Activated CD8-positive, alpha-beta memory T cell treated with anti-CD3 and anti-CD28 coated beads for 4 hours (primary cell): ENCODE data around the gene ATP5F1D.

ENCODE experiments used
- DNase-seq, 2 donors: peaks; one replicate each; pipeline ENCODE4 v3.0.0-alpha.2; 2020; ENCODE audit warnings: low read depth in 2 of 2

The ATP5F1D gene

DNA sequence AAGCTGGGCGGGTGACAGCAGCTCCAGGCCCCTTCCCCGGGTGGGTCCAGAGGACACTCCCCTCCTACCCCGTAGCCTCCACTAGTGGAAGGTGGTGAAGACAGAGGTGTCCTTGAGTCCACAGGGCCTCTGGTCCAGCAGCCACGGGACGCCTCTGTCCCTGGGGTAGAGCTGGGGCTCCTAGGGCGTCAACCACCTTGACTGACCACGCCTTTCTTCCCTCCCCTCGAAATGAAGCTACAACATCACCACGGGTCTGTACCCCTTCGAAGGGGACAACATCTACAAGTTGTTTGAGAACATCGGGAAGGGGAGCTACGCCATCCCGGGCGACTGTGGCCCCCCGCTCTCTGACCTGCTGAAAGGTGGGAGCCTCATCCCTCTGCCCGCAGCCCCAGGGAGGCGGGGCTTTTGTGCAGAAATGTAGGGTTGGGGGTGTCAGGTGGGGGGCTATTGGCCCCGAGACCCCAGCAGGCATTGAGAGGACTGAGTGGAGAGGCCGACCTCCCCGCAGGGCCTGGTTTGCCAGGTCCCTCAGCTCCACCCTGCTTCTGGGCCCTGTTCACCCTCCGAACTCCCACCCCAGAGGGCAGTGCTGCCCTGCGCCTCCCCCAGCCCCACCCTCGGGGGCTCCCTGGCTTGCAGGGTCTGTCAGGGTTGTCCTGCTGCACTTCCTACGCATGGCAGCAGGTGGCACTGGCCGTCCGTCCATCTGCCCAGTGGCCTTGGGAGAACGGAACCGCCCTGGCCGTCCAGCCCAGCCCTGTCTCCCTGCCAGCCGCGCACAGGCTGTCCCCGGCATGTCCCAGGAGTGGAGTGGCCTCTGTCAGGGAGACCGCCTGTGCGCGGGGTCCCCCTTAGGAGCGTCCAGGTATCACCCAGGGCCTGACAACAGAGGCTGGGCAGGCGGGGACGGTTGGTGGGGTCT, 20.3 kb upstream of the ATP5F1D start:
- no peak for DNase-seq

DNA sequence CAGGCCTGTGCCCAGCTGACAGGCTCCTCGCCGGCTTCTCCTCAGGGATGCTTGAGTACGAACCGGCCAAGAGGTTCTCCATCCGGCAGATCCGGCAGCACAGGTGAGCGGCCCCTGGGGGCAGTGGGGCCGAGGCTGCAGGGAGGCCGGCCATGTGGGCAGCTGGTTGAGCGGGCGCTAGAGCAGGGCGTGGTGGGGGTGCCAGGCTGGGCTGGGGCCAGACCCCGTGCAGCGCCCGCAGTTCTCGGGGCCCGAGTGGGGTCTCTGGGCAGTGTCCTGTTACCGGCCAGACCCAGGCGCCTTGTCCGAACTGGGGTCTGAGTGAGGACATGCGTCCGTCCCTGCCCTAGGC, 19.7 kb upstream of the ATP5F1D start:
- DNase-seq, result no peak

DNA sequence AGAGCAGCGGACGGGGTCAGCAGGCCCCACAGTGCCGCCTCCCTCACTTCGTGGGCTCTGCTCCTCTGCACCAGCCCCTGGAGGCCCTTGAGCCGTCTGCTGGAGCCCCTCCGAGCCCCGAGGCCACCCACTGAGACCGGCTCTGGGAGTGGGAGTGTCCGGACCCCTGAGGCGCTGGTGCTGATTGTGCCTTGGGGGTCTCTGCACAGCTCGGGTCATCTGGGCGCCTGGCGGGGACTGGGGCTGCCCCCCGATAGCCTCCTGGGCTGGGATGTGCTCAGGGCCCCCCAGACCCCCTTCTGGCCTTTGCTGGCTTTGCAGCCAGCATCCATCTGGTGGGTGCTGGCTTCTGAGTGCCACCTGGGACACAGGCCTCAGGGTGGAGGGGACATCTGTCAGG, 19.2 kb upstream of the ATP5F1D start:
- no peak for DNase-seq

DNA sequence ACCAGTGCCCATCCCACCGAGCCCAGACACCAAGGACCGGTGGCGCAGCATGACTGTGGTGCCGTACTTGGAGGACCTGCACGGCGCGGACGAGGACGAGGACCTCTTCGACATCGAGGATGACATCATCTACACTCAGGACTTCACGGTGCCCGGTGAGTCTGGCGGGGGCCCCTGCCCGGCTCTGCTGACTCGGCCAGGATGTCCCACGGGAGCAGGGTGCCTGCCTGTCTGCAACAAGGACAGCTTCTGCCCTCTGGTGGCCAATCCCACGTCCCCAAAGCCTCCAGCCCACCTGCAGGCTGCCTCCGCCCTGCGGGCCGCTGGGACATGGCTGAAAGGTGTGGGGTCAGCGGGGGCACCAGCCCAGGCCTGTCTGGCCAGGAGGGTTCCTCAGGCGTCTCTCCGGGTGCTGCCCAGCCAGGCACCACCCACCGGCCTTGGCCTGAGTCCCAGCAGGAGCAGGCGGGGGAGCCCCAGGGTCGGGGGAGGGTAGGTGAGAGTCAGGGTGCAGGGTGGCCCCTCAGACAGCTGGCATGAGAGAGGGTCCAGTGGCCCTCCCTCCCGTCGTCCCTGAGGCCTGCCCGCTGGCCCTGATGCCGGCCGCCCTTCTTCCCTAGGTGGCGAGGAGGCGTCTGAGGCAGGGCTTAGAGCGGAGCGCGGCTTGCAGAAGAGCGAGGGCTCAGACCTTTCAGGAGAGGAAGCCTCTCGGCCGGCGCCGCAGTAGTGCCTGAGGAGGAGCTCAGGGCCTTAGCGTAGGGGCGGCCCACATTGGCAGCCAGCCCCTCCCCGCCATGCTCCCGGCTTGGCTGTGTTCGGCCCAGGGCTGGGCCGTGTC, 18.3 kb upstream of the ATP5F1D start:
- no peak for DNase-seq

DNA sequence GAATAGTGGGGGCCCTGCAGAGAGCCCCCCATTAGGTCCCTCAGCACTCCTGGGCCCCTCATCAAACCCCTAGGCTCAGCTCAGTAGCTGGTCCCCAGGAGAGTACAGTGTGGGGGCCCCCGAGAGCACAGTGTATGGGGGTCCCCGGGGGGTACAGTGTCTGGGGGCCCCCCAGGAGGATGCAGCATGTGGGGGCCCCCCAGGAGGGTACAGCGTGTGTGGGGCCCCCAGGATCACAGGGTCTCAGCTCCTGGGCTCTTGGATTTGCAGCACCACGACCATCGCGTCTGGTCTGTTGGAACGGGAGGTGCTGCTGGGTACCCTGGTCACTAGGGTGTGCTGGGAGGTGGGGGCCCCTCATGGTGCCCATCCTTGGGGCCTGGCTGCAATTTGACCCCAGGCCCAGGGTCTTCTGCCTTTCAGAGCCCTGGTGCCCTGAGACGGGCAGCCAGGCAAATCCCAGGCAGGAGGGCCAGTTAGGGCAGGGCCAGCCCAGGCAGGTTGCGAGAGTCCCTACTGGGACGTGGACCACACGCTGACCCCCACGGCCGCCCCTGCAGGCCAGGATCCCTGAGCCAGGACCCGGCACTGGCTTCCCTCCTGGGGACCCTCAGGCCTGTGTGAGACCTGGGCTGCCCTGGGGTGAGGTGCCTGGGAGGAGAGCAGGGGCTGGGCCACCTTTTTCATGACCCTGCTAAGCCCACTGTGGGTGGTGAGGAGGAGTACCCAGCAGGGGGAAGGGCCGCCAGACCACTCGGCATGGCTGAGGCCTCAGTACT, 17.3 kb upstream of the ATP5F1D start:
- no peak for DNase-seq

DNA sequence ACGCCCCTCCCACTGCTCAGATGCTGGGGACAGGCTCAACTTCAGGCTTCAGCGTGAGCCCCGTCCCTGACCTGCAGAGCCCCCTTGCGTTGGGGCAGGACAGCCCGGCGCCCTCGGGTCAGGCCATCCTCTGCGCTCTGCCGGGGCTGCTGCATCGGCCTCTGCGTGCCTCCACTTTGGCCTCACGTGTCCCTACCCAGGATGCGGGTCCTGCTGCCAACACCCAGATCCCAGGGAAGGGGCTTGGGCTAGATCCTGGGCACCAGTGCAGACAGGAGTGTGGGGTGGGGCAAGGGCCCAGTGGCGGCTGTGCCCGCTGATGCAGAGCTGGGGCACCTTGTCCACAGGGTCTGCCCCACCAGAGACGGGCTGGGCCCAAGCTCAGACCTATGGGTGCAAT, 16.7 kb upstream of the ATP5F1D start:
- DNase-seq, result no peak

DNA sequence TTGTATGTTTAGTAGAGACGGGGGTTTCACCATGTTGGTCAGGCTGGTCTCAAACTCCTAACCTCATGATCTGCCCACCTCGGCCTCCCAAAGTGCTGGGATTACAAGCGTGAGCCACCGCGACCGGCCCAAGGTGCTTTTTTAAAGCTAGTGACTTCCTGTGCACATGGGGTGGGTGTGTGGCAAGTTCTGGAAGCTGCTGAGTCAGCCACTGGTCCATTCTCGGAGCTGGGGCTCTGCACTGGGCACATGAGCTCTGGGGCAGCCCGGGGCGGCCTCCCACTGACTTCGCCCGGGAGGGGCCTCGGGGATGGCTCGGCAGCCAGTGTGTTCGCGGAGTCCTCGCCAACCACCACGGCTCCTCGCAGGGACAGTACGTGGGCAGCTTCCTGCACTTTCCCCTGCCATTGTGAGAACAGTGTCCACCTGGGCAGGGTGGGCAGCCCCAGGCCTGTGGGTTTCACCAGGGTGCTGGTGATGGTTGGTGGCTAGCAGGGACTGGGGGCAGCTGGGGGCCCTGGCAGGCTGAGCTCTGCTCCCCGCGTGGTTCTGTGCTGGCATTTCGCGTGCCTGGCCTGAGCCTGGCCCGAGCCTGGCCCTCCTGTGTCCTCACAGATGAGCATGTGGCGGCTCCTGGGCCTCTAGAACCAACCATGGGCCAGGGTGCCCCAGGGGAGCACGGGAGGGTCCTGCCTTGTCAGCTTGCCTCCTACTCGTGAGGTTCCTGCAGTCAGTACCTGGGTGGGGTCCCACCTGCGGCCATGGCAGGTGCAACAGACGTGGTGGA, 15.9 kb upstream of the ATP5F1D start:
- no peak for DNase-seq

DNA sequence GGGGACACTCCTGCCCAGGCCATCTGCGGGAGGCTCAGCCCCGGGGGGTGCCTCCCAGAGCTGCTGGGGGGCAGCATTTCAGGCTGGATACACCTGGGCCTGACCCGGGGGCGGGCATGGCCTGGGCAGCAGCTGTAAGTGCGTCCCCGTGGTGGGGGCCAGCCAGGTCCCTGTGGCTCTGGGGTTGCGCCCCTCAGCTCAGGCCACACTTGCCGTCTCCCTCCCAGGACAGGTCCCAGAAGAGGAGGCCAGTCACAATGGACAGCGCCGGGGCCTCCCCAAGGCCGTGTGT, 15.4 kb upstream of the ATP5F1D start:
- no peak for DNase-seq

DNA sequence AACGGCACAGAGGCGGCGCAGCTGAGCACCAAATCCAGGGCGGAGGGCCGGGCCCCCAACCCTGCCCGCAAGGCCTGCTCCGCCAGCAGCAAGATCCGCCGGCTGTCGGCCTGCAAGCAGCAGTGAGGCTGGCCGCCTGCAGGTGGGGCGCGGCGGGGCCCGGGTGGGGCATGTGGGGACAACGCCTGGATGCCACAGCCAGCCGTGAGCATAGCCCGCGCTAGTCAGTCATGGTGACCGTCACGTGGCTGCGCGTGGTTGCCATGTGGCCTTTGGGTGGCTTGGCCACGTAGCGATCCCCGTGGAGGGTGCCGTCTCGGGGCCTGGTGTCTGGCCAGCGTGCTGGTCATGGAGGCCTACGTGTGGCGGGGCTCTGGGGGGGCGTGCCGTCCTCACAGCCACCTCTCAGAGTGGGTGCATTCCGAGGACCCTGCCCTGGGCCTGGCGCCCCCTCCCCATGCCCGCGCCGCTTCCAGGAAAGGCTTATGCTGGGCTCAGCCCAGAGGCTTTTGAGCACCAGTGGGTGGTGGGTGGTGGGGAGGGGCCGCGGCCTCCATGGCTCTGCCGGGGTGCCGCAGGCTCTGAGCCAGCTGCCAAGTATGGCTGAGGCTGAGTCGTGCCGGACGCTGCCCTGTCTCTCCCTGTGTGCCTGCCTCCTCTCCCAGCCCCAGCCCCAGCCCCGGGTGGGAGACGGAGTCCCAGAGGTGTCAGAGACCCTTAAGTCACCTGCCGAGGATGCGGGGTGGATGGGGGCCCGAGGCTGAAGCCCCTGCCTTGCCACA, 14.8 kb upstream of the ATP5F1D start:
- no peak for DNase-seq

DNA sequence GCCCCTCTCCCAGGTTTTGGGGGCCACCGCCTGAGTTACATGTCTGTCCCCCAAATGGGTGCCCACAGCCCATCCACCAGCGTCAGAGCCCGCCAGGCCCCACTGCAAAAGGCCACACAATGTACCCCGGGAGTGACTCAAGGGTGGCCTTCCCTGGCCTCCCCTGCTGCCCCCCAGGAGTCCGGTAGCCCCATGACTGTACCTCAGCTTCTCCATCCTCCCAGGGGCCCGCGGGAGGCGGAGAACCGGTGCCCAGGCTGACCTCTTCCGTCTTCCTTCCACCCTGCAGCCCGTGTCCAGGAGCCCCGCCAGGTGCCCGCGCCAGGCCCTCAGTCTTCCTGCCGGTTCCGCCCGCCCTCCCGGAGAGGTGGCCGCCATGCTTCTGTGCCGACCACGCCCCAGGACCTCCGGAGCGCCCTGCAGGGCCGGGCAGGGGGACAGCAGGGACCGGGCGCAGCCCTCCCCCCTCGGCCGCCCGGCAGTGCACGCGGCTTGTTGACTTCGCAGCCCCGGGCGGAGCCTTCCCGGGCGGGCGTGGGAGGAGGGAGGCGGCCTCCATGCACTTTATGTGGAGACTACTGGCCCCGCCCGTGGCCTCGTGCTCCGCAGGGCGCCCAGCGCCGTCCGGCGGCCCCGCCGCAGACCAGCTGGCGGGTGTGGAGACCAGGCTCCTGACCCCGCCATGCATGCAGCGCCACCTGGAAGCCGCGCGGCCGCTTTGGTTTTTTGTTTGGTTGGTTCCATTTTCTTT, 14.1 kb upstream of the ATP5F1D start:
- no peak for DNase-seq

DNA sequence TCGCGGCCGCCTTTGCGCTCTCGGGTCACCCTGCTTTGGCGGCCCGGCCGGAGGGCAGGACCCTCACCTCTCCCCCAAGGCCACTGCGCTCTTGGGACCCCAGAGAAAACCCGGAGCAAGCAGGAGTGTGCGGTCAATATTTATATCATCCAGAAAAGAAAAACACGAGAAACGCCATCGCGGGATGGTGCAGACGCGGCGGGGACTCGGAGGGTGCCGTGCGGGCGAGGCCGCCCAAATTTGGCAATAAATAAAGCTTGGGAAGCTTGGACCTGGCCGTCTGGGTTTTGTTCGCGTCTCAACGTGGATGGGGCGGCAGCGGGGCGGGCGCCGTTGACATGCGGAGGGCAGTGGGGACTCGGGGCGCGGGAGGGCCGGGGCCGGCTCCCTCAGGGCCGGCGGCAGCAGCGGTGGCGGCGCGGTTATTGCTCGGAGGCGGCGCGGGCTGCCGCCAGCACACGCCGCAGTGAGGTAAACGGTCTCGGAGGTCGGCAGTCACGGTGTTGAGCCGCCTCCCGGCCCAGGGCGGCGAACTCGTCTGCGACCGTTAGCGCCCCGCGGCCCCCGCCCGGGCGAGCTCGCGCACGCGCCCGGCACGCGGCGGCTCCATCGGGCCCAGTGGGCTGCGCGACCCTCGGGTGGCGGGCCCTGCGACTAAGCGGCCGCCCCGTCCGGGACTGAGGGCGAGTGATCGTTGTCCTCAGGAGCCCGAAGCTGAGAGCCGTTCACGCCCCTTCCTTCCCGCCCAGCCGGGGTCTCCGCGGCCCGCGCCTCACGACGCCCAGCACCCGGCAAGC, 13.2 kb upstream of the ATP5F1D start:
- DNase-seq, result no peak

DNA sequence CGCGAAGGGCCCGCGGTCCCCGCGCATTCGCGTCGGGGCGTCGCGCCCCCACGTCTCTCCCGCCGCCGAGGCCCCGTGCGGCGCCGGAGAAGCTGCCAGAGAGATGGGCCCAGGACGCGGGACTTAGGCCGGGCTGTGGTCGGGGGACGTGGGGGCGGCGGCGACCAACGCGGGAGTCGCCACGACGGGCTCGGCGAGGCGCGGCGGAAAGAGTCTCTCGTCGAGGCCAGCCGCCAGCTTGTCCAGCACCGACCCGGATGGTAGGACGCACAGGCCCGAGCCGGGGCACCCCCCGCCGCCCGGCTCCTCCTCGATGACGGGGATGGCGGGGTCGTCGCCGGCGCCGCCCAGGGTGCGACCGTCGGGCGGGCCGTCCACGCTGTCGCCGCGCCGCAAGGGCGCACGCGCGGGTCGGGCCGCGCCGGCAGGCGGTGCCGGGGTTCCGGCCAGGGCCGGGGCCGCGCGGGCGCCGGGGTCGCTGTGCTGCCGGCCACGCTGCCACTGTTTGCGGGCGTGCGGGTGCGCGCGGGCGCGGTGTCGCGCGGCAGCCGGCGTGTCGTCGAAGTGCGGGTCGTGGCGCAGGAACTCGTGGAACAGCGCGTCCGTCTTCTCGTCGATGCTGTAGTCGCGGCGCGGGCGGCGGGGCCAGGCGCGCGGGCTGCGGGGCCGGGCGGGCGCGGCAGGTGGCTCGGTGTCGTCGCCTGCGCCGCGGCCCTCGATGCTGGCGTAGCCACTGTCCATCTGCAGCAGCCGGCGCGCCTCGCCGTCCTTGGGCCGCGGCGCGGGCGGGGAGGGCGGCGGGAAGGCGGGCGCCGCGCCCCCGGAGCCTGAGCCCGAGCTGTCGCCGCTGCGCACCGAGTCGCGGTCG, 12.3 kb upstream of the ATP5F1D start:
- no peak for DNase-seq

DNA sequence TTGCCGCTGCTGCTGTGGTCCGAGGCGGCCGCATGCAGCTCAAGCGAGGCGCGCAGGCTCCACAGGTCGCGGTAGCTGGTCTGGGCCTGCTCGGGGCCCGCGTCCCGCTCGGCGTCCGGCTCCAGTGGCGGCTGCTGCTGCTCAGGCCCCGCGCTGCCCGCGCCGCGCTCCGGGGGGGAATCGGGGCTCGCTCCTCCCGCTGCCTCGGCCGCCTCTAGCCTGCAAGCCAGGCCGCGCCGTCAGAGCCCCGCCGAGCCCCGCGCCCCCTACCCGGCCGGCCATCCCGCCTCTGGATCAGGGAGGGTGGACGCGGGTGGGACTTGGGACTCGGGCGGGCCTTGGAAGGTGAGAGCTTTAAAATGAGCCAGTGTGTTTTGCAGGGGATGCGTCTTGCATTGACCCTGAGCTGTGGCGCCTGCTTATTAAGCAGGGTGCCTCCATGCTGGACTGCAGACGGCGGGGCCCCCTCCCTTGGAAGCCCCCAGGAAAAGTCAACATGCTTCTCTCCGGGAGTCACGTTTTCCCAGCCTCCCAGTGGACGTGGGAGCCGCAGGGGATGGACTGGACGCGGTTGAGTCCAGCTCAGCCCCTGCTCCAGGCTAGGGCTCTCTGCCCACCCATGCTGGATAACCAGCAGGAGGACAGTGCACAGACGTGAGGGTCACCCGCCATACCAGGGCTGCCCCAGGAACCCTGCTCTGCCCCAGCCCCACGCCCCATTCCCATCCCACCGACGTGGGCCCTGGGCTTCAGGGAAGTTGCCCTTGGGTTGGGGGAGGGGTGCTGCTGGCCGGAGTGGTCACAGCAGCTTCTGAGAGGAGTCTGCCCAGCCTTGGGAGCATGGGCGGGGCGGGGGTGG, 11.4 kb upstream of the ATP5F1D start:
- no peak for DNase-seq

DNA sequence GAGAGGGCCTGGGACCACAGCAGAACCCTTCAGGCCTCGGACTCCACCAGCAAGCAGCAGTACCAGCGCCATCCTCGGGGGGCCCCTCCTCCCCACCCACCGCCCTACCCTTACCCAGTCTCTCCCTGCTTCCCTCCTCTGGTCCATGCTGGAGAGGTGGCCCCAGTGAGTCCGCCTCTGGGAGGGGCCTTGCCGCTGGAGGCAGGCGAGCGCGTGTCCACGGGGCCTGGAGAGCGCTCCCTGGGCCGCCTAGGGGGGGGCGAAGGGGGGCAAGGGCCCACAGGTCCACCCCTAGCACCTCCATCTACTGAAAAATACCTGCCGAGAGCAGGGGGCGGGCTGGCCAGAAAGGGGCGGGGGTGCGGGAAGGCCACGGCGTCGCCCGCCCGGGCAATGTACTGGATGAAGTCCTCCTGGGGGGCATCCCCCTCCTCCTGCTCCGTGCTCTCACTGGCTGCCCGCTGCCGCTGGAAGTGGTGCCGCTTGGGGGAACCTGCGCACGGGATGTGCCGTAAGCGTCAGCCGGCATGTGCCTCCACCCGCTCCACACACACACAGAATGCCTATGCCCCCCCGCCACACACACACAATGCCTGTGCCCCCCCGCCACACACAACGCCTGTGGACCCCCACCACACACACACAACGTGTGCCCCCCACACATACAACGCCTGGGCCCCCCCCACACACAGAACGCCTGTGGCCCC, 10.6 kb upstream of the ATP5F1D start:
- DNase-seq, result no peak

DNA sequence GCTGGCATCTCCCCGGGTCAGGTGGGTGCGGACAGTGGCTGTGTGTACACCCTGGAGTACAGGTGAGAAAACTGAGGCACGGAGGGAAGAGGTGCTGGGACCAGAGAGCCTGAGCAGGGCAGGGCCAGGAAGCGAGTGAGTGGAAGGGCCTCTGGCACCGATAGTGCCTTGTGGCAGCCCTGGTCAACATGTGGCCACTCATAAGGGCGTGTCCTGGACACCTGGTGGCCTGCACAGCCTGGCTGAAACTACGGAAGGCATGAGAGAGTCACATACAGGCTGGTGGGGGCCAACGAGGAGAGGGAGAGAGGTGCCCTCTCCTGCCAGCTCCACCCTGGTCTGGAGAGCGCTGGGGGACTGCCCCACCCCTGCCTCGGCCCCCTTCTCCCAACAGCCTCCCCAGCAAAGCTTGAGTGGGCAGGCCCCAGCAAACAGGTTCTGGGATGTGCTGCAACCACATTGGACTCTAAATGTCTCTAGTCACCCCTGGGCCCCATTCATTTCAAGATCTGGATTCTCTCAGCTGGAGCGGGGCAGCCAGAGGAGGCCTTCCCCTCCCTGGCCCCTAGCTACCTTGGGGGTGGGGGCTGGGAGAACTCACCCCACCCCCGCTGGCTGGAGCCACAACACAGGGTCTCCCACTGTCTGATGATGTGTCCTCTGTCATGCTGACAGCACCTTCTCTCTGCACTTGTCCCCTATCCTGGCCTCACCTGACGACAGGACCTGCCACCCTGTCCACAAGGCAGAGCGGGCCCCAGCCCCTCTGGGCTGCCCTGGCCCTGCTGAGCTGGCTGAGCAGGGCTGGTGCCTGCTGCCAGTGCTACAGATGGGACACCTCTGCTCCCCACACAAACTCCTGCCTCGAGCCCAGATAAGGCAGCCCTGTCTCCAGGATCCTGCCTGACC, 9.6 kb upstream of the ATP5F1D start:
- DNase-seq, result no peak

DNA sequence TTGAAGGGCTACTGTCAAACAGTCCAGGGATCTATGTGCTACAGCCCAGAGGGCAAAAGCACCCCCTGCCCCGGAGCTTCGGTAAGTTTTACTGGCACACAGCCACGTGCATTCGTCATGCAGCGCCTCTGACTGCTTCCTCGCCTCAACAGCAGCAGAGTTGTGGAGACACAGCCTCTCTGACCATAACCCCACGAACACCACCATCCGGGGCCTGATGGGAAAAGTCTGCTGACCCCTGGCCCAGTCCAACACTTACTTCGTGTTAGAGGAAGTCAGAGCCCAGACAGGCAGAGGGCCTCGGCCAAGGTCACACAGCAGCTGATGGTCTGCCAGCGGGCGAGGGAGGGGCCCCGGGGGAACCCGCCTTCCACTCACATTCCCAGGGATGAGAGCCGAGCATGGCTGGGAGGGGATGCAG, 8.9 kb upstream of the ATP5F1D start:
- no peak for DNase-seq
